Ovary (tissue), 9 donors: ENCODE measurements around the gene ERP44. TPM values are rescaled to one million over a fixed set of nuclear protein-coding genes. Genes with fewer than 3 reads are reported as not detected.

Experiments
- DNase-seq, 5 donors: peaks; one replicate each; pipeline ENCODE4 v3.0.0-alpha.2; 2019 to 2020
- H3K27ac ChIP-seq, 2 donors: fragments of 200-600 bp; one replicate each; pipeline versions ENCODE4 v1.5.1 to v1.8.0; 2019 to 2022
- H3K27me3 ChIP-seq: fragments of 200-600 bp; one replicate; pipeline ENCODE4 v1.8.0; 2022
- H3K36me3 ChIP-seq: fragments of 200-600 bp; sonication (generic); one replicate; pipeline ENCODE4 v1.5.1; 2019
- H3K4me1 ChIP-seq: one replicate; pipeline ENCODE4 v1.8.1; 2013; ENCODE audit warnings: mild to moderate bottlenecking, moderate library complexity; ENCODE audit not compliant: insufficient read depth
- H3K4me3 ChIP-seq: fragments of 200-600 bp; sonication (generic); one replicate; pipeline ENCODE4 v1.5.1; 2017
- H3K9me3 ChIP-seq, 2 donors: fragments of 200-600 bp in 1 of 2; sonication (generic) in 1 of 2; one replicate each; pipeline versions ENCODE4 v1.5.1 to v1.8.1; 2013 to 2019; ENCODE audit warnings: mild to moderate bottlenecking in 1 of 2, moderate library complexity in 1 of 2
- CTCF ChIP-seq, 3 donors: fragments of 450-650 bp in 2 of 3; fragments of 200-600 bp in 1 of 3; IDR thresholded peaks; one replicate each; pipeline versions ENCODE4 v1.5.1 to v1.8.0; 2016 to 2022; ENCODE audit warnings: antibody characterized with exemption in 3 of 3, mild to moderate bottlenecking in 1 of 3
- EP300 ChIP-seq: sonication (generic); formaldehyde crosslinking; IDR thresholded peaks from one replicate; pipeline ENCODE4 v1.6.1; 2017; ENCODE audit warnings: antibody characterized with exemption
- POLR2A ChIP-seq: fragments of 450-650 bp; IDR thresholded peaks from one replicate; pipeline ENCODE4 v1.6.1; 2017; ENCODE audit warnings: antibody characterized with exemption, mild to moderate bottlenecking, moderate library complexity
- WGBS, 3 donors: extraction: QIAGEN DNeasy Blood & Tissue Kit in 1 of 3; methylation state at CpG; one replicate each; pipeline versions ENCODE4 v1.1.5 to v1.1.7; 2013 to 2017; 5-methylcytosine and 5-hydroxymethylcytosine counted together
- intact Hi-C, 4 donors: fragments of 100-400 bp; cut with DNase I; formaldehyde crosslinking; loops; one replicate each; pipeline versions ENCODE4 v1.11.0 to v1.15.1; 2022 to 2023
- polyA plus RNA-seq, 2 donors: library from polyadenylated mRNA; stranded (reverse); fragments of 200-250 nt in 1 of 2; fragments of 350-450 nt in 1 of 2; fragmentation: Illumina TruSeq in 1 of 2; extraction: RNeasy Lipid Tissue Mini Kit (QIAGEN cat#74804) in 1 of 2; gene quantifications; one replicate each; pipeline ENCODE4 v1.2.3, GENCODE V29; 2013 to 2014
- total RNA-seq, 7 donors: library from RNA; depleted of rRNA in 2 of 7; stranded (reverse); fragments of >200 nt in 2 of 7; fragmentation: NEBNext Ultra II Directional in 3 of 7; extraction: Animal tissue kit (Norgen Biotek cat#: 25700) in 3 of 7; gene quantifications; one replicate each; pipeline versions ENCODE4 v1.1.0 to v1.2.4, GENCODE V29; 2016 to 2023
- donor health status: DM: no; HTN: no; CAD: no; lungs with moderate emphysema.
- donor health status: DM: no; HTN: no; CAD: no.
- donor health status: Bipolar disorder and iron deficiency.
- donor health status: DM: yes; HTN: yes; CAD: no.
- donor health status: DM: no; HTN: no; CAD: no.
- donor health status: DM: yes; HTN: yes; CAD: no.

ERP44 gene
- total and polyA plus RNA-seq, 9 donors: 7.0 to 26.4 (median 12.6) TPM

- Histone ChIP-seq H3K27ac (no peak overlapping the region), H3K4me3 (no peak overlapping the region), H3K36me3 (no peaks in the 10 kb centered on the region), H3K4me1 (no peaks in the 10 kb centered on the region), H3K9me3 (no peaks in the 10 kb centered on the region), H3K27me3 (no peaks in the 10 kb centered on the region)
- no peak for TF ChIP-seq EP300
- no peak for TF ChIP-seq POLR2A
- no peak for TF ChIP-seq CTCF (IDR thresholded peaks at IDR 0.05)
- DNase-seq: no peak
- intact Hi-C loops: no loop called here
- 72 to 84% (median 83%) methylated on average over 2 of the region's 2 CpGs for WGBS, 3 donors
Measured at GRCh38 chr9:100027543-100027942, 71.3 kb downstream of the ERP44 start.

DNA sequence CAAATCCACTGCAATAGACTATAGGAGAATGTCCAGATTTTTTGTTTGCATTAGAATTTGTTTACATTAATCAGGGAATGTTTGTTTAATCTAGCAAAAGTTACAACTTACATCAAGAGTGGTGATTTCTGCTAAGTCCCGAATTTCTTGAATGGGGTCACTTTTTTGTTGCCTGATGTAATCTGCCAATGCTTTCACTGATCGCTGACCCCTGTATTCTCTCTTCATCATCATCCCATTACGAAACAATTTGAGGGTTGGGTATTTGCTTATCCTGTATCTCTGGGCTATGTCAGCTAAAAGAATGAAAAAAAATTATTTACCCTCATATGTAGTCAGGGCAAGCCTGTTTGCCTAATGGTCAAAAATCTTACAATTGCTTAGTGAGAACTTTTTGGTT, 76.9 kb downstream of the ERP44 start:
- no peaks in the 10 kb centered on the region for H3K4me1 ChIP-seq
- DNase-seq: no peak
- 92 to 95% (median 95%) methylated on average over 3 of the region's 3 CpGs for WGBS, 3 donors
- H3K27me3 ChIP-seq: no peaks in the 10 kb centered on the region
- H3K4me3 ChIP-seq: no peak overlapping the region
- H3K36me3 ChIP-seq: no peaks in the 10 kb centered on the region
- H3K9me3 ChIP-seq: no peaks in the 10 kb centered on the region
- TF ChIP-seq EP300: no peak
- no peak for TF ChIP-seq CTCF (IDR thresholded peaks at IDR 0.05)
- no peak for TF ChIP-seq POLR2A
- intact Hi-C loops: no loop called here
- H3K27ac ChIP-seq: no peak overlapping the region

- H3K9me3 ChIP-seq: no peaks in the 10 kb centered on the region
- WGBS, 3 donors: 94 to 99% (median 96%) methylated on average over 5 of the region's 5 CpGs
- no peak overlapping the region for H3K4me3 ChIP-seq
- intact Hi-C loops: no loop called here
- H3K36me3 ChIP-seq: no peaks in the 10 kb centered on the region
- H3K27ac ChIP-seq: no peak overlapping the region
- no peak for DNase-seq
- TF ChIP-seq POLR2A: no peak
- no peak for TF ChIP-seq CTCF (IDR thresholded peaks at IDR 0.05)
- no peak for TF ChIP-seq EP300
- H3K27me3 ChIP-seq: no peaks in the 10 kb centered on the region
- H3K4me1 ChIP-seq: no peaks in the 10 kb centered on the region
Measured at GRCh38 chr9:100020121-100020795, 78.5 kb downstream of the ERP44 start.

- Histone ChIP-seq H3K4me1 (no peaks in the 10 kb centered on the region), H3K4me3 (no peak overlapping the region), H3K9me3 (no peaks in the 10 kb centered on the region), H3K27me3 (no peaks in the 10 kb centered on the region), H3K27ac (no peak overlapping the region), H3K36me3 (no peaks in the 10 kb centered on the region)
- no peak for DNase-seq
- intact Hi-C loops: no loop called here
- no peak for TF ChIP-seq POLR2A
- WGBS, 3 donors: 95 to 98% (median 97%) methylated on average over 1 of the region's 1 CpG
Measured at GRCh38 chr9:100019541-100019940, 79.3 kb downstream of the ERP44 start.

DNA sequence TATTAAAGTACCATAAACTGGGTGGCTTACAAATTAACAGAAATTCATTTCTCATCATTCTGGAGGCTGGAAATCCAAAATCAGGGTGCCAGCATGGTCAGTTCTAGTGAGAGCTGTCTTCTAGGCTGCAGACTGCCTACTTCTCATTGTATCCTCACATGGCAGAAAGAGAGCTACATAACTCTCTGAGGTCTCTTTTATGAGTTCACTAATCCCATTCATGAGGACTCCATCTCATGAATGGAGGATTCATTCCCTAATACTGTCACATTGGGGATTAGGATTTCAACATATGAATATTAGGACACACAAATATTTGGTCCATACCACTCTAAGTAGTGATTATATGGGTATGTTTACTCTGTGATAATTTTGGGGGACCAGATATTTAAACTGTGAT, 84.0 kb downstream of the ERP44 start:
- no peaks in the 10 kb centered on the region for H3K36me3 ChIP-seq
- intact Hi-C loops: no loop called here

More for the DNA sequence above, 84.0 kb downstream of the ERP44 start:
- no peak for DNase-seq
- TF ChIP-seq CTCF (IDR thresholded peaks at IDR 0.05) (no peak), EP300 (no peak), POLR2A (no peak)
- Histone ChIP-seq H3K27ac (no peak overlapping the region), H3K27me3 (no peaks in the 10 kb centered on the region), H3K9me3 (no peaks in the 10 kb centered on the region), H3K4me3 (no peak overlapping the region), H3K4me1 (no peaks in the 10 kb centered on the region)
